ENCODE measurements around the gene ZNF805.

DNA sequence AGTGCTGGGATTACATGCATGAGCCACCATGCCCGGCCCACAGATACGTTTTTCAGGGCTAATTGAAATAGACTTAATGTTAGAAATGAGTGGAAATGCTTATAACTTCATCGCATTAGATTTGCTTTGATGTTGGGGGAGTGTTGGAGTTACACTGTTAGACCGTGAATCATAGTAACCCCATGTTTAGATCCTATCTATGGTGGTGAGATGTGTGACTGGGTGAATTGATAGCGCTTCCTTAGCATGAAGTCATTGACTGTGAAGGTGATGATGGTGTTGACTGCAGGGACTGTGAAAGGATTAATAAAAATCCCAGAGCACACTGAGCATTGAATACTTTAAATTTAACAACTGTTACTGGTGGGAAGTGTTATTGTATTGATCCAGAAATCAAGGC, 47.4 kb upstream of the ZNF805 start:
- TF ChIP-seq EZH2 (IDR thresholded peaks at IDR 0.05; ENCODE audit: borderline replicate concordance, low read length): no peak
- TF ChIP-seq, protein P1, sequence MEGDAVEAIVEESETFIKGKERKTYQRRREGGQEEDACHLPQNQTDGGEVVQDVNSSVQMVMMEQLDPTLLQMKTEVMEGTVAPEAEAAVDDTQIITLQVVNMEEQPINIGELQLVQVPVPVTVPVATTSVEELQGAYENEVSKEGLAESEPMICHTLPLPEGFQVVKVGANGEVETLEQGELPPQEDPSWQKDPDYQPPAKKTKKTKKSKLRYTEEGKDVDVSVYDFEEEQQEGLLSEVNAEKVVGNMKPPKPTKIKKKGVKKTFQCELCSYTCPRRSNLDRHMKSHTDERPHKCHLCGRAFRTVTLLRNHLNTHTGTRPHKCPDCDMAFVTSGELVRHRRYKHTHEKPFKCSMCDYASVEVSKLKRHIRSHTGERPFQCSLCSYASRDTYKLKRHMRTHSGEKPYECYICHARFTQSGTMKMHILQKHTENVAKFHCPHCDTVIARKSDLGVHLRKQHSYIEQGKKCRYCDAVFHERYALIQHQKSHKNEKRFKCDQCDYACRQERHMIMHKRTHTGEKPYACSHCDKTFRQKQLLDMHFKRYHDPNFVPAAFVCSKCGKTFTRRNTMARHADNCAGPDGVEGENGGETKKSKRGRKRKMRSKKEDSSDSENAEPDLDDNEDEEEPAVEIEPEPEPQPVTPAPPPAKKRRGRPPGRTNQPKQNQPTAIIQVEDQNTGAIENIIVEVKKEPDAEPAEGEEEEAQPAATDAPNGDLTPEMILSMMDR (IDR thresholded peaks at IDR 0.05; ENCODE audit: low read length): no peak

Data from OCI-LY1 (cell line).